Prostate gland (tissue), 2 donors: Measurements from ENCODE around the gene SIPA1L3. TPM values are rescaled to one million over a fixed set of nuclear protein-coding genes. Genes with fewer than 3 reads are reported as not detected.

ENCODE experiments used
- DNase-seq: peaks from one replicate; pipeline ENCODE4 v3.0.0-alpha.2; 2019; ENCODE audit warnings: low spot score
- H3K27ac ChIP-seq, 2 donors: fragments of 200-600 bp; sonication (generic); 2 replicates each; pipeline ENCODE4 v1.5.1; 2017 to 2019
- H3K27me3 ChIP-seq: fragments of 200-600 bp; sonication (generic); replicated peaks from 2 replicates; pipeline ENCODE4 v1.5.1; 2019; ENCODE audit not compliant: insufficient read depth
- H3K36me3 ChIP-seq, 2 donors: fragments of 200-600 bp; sonication (generic); 1 replicate in 1 of 2; 2 replicates in 1 of 2; pipeline versions ENCODE4 v1.5.1 to v1.8.1; 2017 to 2019
- H3K4me1 ChIP-seq: fragments of 200-600 bp; sonication (generic); replicated peaks from 2 replicates; pipeline ENCODE4 v1.5.1; 2019
- H3K4me3 ChIP-seq, 2 donors: fragments of 200-600 bp; sonication (generic); 2 replicates each; pipeline ENCODE4 v1.5.1; 2017 to 2019
- H3K9me3 ChIP-seq: fragments of 200-600 bp; sonication (generic); 2 replicates; pipeline ENCODE4 v1.5.1; 2017
- POLR2A ChIP-seq: fragments of 450-650 bp; IDR thresholded peaks from one replicate; pipeline ENCODE4 v1.6.1; 2016; ENCODE audit warnings: antibody characterized with exemption, mild to moderate bottlenecking
- POLR2AphosphoS5 ChIP-seq: sonication (generic); formaldehyde crosslinking; IDR thresholded peaks from one replicate; pipeline ENCODE4 v1.6.1; 2017; ENCODE audit warnings: antibody characterized with exemption
- WGBS: methylation state at CpG from one replicate; pipeline ENCODE4 v1.1.5; 2018; 5-methylcytosine and 5-hydroxymethylcytosine counted together
- intact Hi-C: fragments of 100-400 bp; cut with DNase I; formaldehyde crosslinking; loops from one replicate; pipeline ENCODE4 v1.14.2; 2022
- total RNA-seq, 2 donors: library from RNA; depleted of rRNA; stranded (reverse); fragments of >200 nt; gene quantifications; one replicate each; pipeline ENCODE4 v1.1.0, GENCODE V29; 2016
- TF ChIP-seq, protein P1 (sequence below), 4 experiments: fragments of 200-600 bp in 2 of 4; fragments of 450-650 bp in 2 of 4; sonication (generic) in 2 of 4; IDR thresholded peaks; 1 replicate in 3 of 4; 2 replicates in 1 of 4; pipeline ENCODE4 v1.5.1; 2016 to 2019; ENCODE audit warnings: antibody characterized with exemption in 4 of 4, mild to moderate bottlenecking in 2 of 4, moderate library complexity in 2 of 4

The SIPA1L3 gene
- total RNA-seq, 2 donors from 2014 or later, result 48.8 to 63.5 TPM

DNA sequence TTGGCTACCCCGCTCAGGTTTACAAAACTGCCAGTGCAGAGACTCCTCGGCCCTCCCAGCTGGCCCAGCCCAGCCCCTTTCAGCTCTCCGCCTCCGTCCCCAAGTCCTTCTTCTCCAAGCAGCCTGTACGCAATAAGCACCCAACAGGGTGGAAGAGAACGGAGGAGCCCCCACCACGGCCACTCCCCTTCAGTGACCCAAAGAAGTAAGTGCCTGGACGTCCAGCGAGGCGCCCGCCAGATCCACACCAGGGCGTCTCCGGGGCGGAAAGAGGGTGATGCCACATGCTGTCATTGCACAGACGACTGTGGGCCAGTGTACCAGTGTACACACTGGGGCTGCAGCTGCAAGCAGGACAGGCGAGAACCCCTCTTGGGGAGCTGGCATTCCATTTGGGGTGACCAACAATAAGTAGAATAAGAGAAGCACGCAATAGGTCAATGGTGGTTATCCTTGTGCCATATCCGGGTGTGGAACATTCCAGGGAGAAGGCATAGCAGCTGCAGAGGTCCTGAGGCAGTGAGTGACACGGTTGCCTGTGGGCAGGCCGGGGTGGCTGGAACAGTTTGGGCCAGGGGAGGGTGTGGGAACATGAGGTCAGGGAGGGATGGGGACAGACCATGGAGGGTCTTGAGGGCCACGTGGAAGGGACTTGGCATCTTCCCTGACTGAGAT, 275.7 kb downstream of the SIPA1L3 start:
- Histone ChIP-seq H3K9me3 (no peaks in the 10 kb centered on the region), H3K27ac (no peak overlapping the region), H3K36me3 (no peaks in the 10 kb centered on the region), H3K27me3 (no peaks in the 10 kb centered on the region), H3K4me3 (no peak overlapping the region), H3K4me1 (no peaks in the 10 kb centered on the region)
- no peak for DNase-seq
- intact Hi-C loops, result no loop called here
- TF ChIP-seq, protein P1, sequence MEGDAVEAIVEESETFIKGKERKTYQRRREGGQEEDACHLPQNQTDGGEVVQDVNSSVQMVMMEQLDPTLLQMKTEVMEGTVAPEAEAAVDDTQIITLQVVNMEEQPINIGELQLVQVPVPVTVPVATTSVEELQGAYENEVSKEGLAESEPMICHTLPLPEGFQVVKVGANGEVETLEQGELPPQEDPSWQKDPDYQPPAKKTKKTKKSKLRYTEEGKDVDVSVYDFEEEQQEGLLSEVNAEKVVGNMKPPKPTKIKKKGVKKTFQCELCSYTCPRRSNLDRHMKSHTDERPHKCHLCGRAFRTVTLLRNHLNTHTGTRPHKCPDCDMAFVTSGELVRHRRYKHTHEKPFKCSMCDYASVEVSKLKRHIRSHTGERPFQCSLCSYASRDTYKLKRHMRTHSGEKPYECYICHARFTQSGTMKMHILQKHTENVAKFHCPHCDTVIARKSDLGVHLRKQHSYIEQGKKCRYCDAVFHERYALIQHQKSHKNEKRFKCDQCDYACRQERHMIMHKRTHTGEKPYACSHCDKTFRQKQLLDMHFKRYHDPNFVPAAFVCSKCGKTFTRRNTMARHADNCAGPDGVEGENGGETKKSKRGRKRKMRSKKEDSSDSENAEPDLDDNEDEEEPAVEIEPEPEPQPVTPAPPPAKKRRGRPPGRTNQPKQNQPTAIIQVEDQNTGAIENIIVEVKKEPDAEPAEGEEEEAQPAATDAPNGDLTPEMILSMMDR (IDR thresholded peaks at IDR 0.05), result no peak
- TF ChIP-seq POLR2A, result no peak
- no peak for TF ChIP-seq POLR2AphosphoS5
- WGBS, result 84% methylated on average over 21 of the region's 21 CpGs

DNA sequence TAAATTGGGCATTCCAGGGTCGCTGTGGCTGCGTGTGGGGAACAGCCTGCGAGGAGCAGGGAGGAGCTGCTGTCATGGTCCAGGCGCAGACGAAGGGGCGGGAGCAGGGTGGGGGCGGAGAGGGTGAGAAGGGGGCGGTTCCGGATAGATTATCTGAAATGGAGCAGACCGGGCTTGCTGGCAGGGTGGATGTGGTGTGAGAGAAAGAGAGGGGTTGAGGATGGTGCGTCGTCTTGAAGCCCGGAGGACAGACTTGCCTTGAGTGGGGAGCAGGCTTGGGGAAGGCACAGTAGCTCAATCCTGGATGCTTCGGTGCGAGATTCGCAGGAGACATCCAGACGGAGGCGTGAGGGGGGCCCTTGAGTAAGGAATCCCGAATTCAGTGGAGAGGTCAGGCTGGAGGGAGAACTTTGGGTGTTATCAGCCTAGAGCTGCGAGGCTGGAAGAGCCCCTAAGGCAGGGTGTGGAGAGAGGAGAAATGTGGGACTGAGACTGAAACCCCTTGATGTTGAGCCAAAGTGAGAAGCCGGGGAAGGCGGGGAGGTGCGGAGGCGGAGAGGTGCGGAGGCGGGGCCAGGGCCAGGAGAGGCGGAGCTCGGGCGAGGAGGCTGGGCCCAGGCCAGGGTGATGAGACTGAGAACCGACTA, 276.4 kb downstream of the SIPA1L3 start:
- WGBS, result 40% methylated on average over 30 of the region's 30 CpGs
- H3K4me3 ChIP-seq, result peak overlapping the region; percentile 0
- DNase-seq, result no peak

DNA sequence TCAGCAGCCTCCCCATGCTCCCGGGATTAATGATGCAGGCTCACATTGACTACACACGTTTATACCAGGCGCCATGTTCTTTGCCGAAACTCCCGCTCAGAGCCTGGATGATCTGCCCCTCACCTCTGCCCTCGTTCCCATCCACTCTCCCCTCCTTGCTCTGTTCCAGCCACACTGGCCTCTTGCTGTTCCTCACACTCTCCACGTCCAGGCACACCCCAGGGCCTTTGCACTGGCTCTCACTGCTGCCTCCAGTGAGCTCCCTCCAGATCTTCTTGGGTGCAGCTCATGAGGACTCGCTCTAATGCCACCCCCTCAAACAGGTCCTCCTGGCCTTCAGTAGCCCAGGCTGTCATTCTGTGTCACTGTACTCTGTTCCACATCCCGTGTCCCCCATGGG, 277.8 kb downstream of the SIPA1L3 start:
- Histone ChIP-seq H3K36me3 (no peaks in the 10 kb centered on the region), H3K27ac (no peak overlapping the region), H3K27me3 (no peaks in the 10 kb centered on the region), H3K9me3 (no peaks in the 10 kb centered on the region), H3K4me1 (no peaks in the 10 kb centered on the region), H3K4me3 (no peak overlapping the region)
- 96% methylated on average over 9 of the region's 9 CpGs for WGBS
- intact Hi-C loops, result no loop called here
- DNase-seq, result no peak
- TF ChIP-seq POLR2AphosphoS5 (no peak), POLR2A (no peak)
- TF ChIP-seq, protein P1 (IDR thresholded peaks at IDR 0.05), result no peak

More for the DNA sequence above, 276.4 kb downstream of the SIPA1L3 start:
- Histone ChIP-seq H3K4me1 (no peaks in the 10 kb centered on the region), H3K27me3 (no peaks in the 10 kb centered on the region), H3K9me3 (no peaks in the 10 kb centered on the region), H3K36me3 (no peaks in the 10 kb centered on the region), H3K27ac (no peak overlapping the region)
- intact Hi-C loops, result no loop called here
- no peak for TF ChIP-seq POLR2A
- no peak for TF ChIP-seq POLR2AphosphoS5
- TF ChIP-seq, protein P1 (IDR thresholded peaks at IDR 0.05), result no peak

DNA sequence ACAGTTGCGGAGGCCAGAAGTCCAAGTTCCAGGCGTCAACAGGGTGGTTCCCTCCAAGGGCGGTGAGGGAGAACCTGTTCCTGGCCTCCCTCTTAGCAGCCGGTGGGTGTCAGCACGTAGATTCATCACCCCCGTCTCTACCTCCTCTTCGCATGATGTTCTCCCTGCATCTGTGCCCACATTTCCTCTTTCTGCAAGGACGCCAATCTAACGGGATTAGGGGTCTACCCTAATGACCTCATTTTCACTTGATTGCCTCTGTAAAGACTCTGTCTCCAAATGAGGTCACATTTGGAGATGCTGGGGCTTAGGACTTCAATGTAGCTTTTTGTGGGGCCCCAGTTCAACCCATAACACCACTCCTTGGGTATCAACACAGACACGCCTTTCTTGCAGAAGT, 278.6 kb downstream of the SIPA1L3 start:
- Histone ChIP-seq H3K9me3 (no peaks in the 10 kb centered on the region), H3K27me3 (no peaks in the 10 kb centered on the region), H3K36me3 (no peaks in the 10 kb centered on the region), H3K4me1 (no peaks in the 10 kb centered on the region), H3K4me3 (no peak overlapping the region), H3K27ac (no peak overlapping the region)
- 91% methylated on average over 10 of the region's 10 CpGs for WGBS
- DNase-seq, result no peak
- intact Hi-C loops, result no loop called here
- TF ChIP-seq POLR2AphosphoS5, result no peak
- TF ChIP-seq, protein P1 (IDR thresholded peaks at IDR 0.05), result no peak
- no peak for TF ChIP-seq POLR2A

DNA sequence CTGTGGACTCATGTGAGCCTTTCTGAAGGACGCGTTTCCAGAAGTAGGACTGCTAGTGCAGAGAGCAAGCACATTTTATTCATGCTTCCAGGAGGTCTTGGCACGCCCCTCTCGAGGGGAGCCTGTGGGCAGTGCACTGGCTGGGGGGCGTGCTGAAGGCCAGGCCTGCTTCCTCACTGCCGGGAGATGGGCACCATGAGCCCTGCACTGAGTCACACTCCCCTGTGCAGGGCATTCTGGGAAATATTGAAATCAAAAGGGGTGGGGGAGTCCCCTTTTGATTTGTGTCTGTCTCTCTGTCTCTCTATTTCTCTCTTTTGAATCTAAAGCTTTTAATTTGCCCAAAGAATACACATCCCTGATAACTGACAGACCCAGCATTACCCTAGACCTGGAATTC, 283.1 kb downstream of the SIPA1L3 start:
- no peaks in the 10 kb centered on the region for H3K4me1 ChIP-seq
- WGBS, result 70% methylated on average over 6 of the region's 6 CpGs
- H3K9me3 ChIP-seq, result no peaks in the 10 kb centered on the region
- DNase-seq, result no peak
- H3K27ac ChIP-seq, result no peak overlapping the region
- no peaks in the 10 kb centered on the region for H3K27me3 ChIP-seq
- H3K36me3 ChIP-seq, result no peaks in the 10 kb centered on the region
- intact Hi-C loops, result no loop called here
- TF ChIP-seq POLR2AphosphoS5 (no peak), POLR2A (no peak)
- TF ChIP-seq, protein P1 (IDR thresholded peaks at IDR 0.05), result no peak
- no peak overlapping the region for H3K4me3 ChIP-seq
